ENCODE data around the gene NIBAN1.
A peak's percentile ranks its signal among the peaks of the same experiment; 100 is the strongest.

NIBAN1 gene

GRCh38 chr1:184971522-184972265 lies 2.6 kb downstream of the NIBAN1 start:
- H3K36me3 ChIP-seq (ENCODE audit: insufficient read depth): no peaks in the 10 kb centered on the region
- H3K4me3 ChIP-seq (IDR thresholded peaks at IDR 0.05; ENCODE audit: insufficient read depth, low read depth, low read length): no peak overlapping the region
- peak overlapping the region; percentile 4; the same call in 1 of the 2 replicates for H3K9ac ChIP-seq
- peaks cover 44% of the 10 kb centered on the region for H3K79me2 ChIP-seq (ENCODE audit: insufficient read depth, low read depth)
- H3K27ac ChIP-seq: no peak overlapping the region
- peak overlapping the region; percentile 88 for H3K4me2 ChIP-seq
- H3K4me1 ChIP-seq (ENCODE audit: low read depth, poor library complexity, severe bottlenecking): peaks cover 59% of the 10 kb centered on the region
- H2AFZ ChIP-seq (ENCODE audit: low read depth): no peak overlapping the region
- no peak for TF ChIP-seq CTCF (conservative IDR thresholded peaks at IDR 0.05; ENCODE audit: low read depth, low read length)
- no peaks in the 10 kb centered on the region for H4K20me1 ChIP-seq (ENCODE audit: insufficient read depth)
- H3K27me3 ChIP-seq (ENCODE audit: insufficient read depth, low read depth): no peaks in the 10 kb centered on the region

GRCh38 chr1:184970691-184971161 lies 3.6 kb downstream of the NIBAN1 start:
- Histone ChIP-seq H2AFZ (ENCODE audit: low read depth) (no peak overlapping the region), H3K9ac (no peak overlapping the region), H3K79me2 (ENCODE audit: insufficient read depth, low read depth) (peaks cover 44% of the 10 kb centered on the region), H3K4me1 (ENCODE audit: low read depth, poor library complexity, severe bottlenecking) (peaks cover 69% of the 10 kb centered on the region), H3K4me3 (IDR thresholded peaks at IDR 0.05; ENCODE audit: insufficient read depth, low read depth, low read length) (no peak overlapping the region), H3K27me3 (ENCODE audit: insufficient read depth, low read depth) (no peaks in the 10 kb centered on the region), H3K27ac (no peak overlapping the region), H3K36me3 (ENCODE audit: insufficient read depth) (no peaks in the 10 kb centered on the region), H4K20me1 (ENCODE audit: insufficient read depth) (no peaks in the 10 kb centered on the region), H3K4me2 (no peak overlapping the region)
- no peak for TF ChIP-seq CTCF (conservative IDR thresholded peaks at IDR 0.05; ENCODE audit: low read depth, low read length)

- H3K4me3 ChIP-seq (IDR thresholded peaks at IDR 0.05; ENCODE audit: insufficient read depth, low read depth, low read length): no peak overlapping the region
- peaks cover 29% of the 10 kb centered on the region for H3K79me2 ChIP-seq (ENCODE audit: insufficient read depth, low read depth)
- H4K20me1 ChIP-seq (ENCODE audit: insufficient read depth): no peaks in the 10 kb centered on the region
- H2AFZ ChIP-seq (ENCODE audit: low read depth): no peak overlapping the region
- no peak for TF ChIP-seq CTCF (conservative IDR thresholded peaks at IDR 0.05; ENCODE audit: low read depth, low read length)
- no peaks in the 10 kb centered on the region for H3K36me3 ChIP-seq (ENCODE audit: insufficient read depth)
- no peak overlapping the region for H3K4me2 ChIP-seq
- no peaks in the 10 kb centered on the region for H3K27me3 ChIP-seq (ENCODE audit: insufficient read depth, low read depth)
- H3K27ac ChIP-seq: no peak overlapping the region
- peaks cover 56% of the 10 kb centered on the region for H3K4me1 ChIP-seq (ENCODE audit: low read depth, poor library complexity, severe bottlenecking)
- no peak overlapping the region for H3K9ac ChIP-seq
These were observed 7.3 kb downstream of the NIBAN1 start for GRCh38 chr1:184966989-184967388.

- TF ChIP-seq CTCF (conservative IDR thresholded peaks at IDR 0.05; ENCODE audit: low read depth, low read length): 0 out of 2 replicates have a peak, but pooled peaks have one; percentile 13
- Histone ChIP-seq H3K36me3 (ENCODE audit: insufficient read depth) (no peaks in the 10 kb centered on the region), H3K79me2 (ENCODE audit: insufficient read depth, low read depth) (peaks cover 21% of the 10 kb centered on the region; the same call in 1 of the 2 replicates), H4K20me1 (ENCODE audit: insufficient read depth) (no peaks in the 10 kb centered on the region), H3K27ac (peak overlapping the region; percentile 10; the same call in 1 of the 2 replicates), H3K9ac (no peak overlapping the region), H3K4me1 (ENCODE audit: low read depth, poor library complexity, severe bottlenecking) (peaks cover 48% of the 10 kb centered on the region), H3K4me2 (peak overlapping the region; percentile 18; the same call in 1 of the 2 replicates), H2AFZ (ENCODE audit: low read depth) (no peak overlapping the region), H3K27me3 (ENCODE audit: insufficient read depth, low read depth) (no peaks in the 10 kb centered on the region), H3K4me3 (IDR thresholded peaks at IDR 0.05; ENCODE audit: insufficient read depth, low read depth, low read length) (no peak overlapping the region)
These were observed 8.1 kb downstream of the NIBAN1 start for GRCh38 chr1:184965944-184966860.
